GM19395 (cell line): ENCODE results near the gene PPP2R2D.
"Not testable (repeated sequence)": the region's sequence is repeated elsewhere in the genome, so short reads cannot be mapped to it uniquely, and the experiment has no call there.

Experiments used
- ATAC-seq: cut with Tn5 transposase; IDR thresholded peaks from one replicate; pipeline ENCODE4 v1.9.1; 2021; ENCODE audit warnings: mild to moderate bottlenecking, moderate library complexity; ENCODE audit not compliant: unreplicated experiment

The PPP2R2D gene

GRCh38 chr10:131946321-131946751 lies 45.5 kb downstream of the PPP2R2D start:
- ATAC-seq = no peak

GRCh38 chr10:131946880-131947279 lies 46.1 kb downstream of the PPP2R2D start:
- no peak for ATAC-seq

- no peak for ATAC-seq
These were observed 47.0 kb downstream of the PPP2R2D start for GRCh38 chr10:131947631-131948347.

GRCh38 chr10:131948501-131948900 lies 47.7 kb downstream of the PPP2R2D start:
- no peak for ATAC-seq

- ATAC-seq = no peak
These were observed 48.4 kb downstream of the PPP2R2D start for GRCh38 chr10:131949041-131949862.

- not testable (repeated sequence) for ATAC-seq
These were observed 49.1 kb downstream of the PPP2R2D start for GRCh38 chr10:131949908-131950307.

GRCh38 chr10:131954356-131954965 lies 53.7 kb downstream of the PPP2R2D start:
- no peak for ATAC-seq

- ATAC-seq = no peak
These were observed 55.0 kb downstream of the PPP2R2D start for GRCh38 chr10:131955591-131956340.

GRCh38 chr10:131959841-131960240 lies 59.0 kb downstream of the PPP2R2D start:
- no peak for ATAC-seq

GRCh38 chr10:131960631-131961046 lies 59.8 kb downstream of the PPP2R2D start:
- no peak for ATAC-seq

GRCh38 chr10:131961047-131961776 lies 60.4 kb downstream of the PPP2R2D start:
- ATAC-seq = no peak

GRCh38 chr10:131961777-131962662 lies 61.2 kb downstream of the PPP2R2D start:
- no peak for ATAC-seq

GRCh38 chr10:131963350-131963749 lies 62.5 kb downstream of the PPP2R2D start:
- no peak for ATAC-seq

GRCh38 chr10:131963811-131964210 lies 63.0 kb downstream of the PPP2R2D start:
- ATAC-seq = no peak

- ATAC-seq = no peak
These were observed 63.5 kb downstream of the PPP2R2D start for GRCh38 chr10:131964298-131964697.

- ATAC-seq = no peak
These were observed 68.1 kb downstream of the PPP2R2D start for GRCh38 chr10:131968949-131969348.

- ATAC-seq = no peak
These were observed 70.1 kb downstream of the PPP2R2D start for GRCh38 chr10:131970946-131971345.

- no peak for ATAC-seq
These were observed 70.8 kb downstream of the PPP2R2D start for GRCh38 chr10:131971591-131971990.

- ATAC-seq = no peak
These were observed 71.8 kb downstream of the PPP2R2D start for GRCh38 chr10:131972474-131973071.
